Adrenal gland (tissue), 12 donors: ENCODE results near the gene FAM240A. TPM values are rescaled to one million over a fixed set of nuclear protein-coding genes. Genes with fewer than 3 reads are reported as not detected.

Experiments
- DNase-seq, 7 donors: peaks; one replicate each; pipeline ENCODE4 v3.0.0-alpha.2; 2019 to 2020
- H3K27ac ChIP-seq, 5 donors: fragments of 200-600 bp; sonication (generic) in 4 of 5; 1 replicate in 3 of 5; 2 replicates in 2 of 5; pipeline versions ENCODE4 v1.5.1 to v1.8.0; 2016 to 2020; ENCODE audit warnings: mild to moderate bottlenecking in 1 of 5
- H3K27me3 ChIP-seq: fragments of 200-600 bp; 2 replicates; pipeline ENCODE4 v1.8.0; 2021
- H3K36me3 ChIP-seq, 2 donors: fragments of 200-600 bp; replicated peaks in 1 of 2; 1 replicate in 1 of 2; 2 replicates in 1 of 2; pipeline versions ENCODE4 v1.5.1 to v1.8.0; 2018 to 2022
- H3K4me1 ChIP-seq, 2 donors: fragments of 200-600 bp; replicated peaks in 1 of 2; 1 replicate in 1 of 2; 2 replicates in 1 of 2; pipeline versions ENCODE4 v1.5.1 to v1.8.0; 2018 to 2021
- H3K4me3 ChIP-seq, 4 donors: fragments of 200-600 bp; sonication (generic) in 3 of 4; one replicate each; pipeline ENCODE4 v1.5.1; 2016 to 2018
- H3K9me3 ChIP-seq, 3 donors: fragments of 200-600 bp; sonication (generic) in 1 of 3; replicated peaks in 1 of 3; 1 replicate in 2 of 3; 2 replicates in 1 of 3; pipeline versions ENCODE4 v1.5.1 to v1.8.0; 2016 to 2021
- POLR2A ChIP-seq, 2 donors: fragments of 450-650 bp; IDR thresholded peaks; one replicate each; pipeline ENCODE4 v1.6.1; 2017; ENCODE audit warnings: antibody characterized with exemption in 2 of 2, mild to moderate bottlenecking in 2 of 2, moderate library complexity in 1 of 2
- WGBS, 4 donors: extraction: QIAGEN DNeasy Blood & Tissue Kit in 2 of 4; methylation state at CpG; one replicate each; pipeline versions ENCODE4 v1.1.5 to v1.1.7; 2013 to 2017; 5-methylcytosine and 5-hydroxymethylcytosine counted together
- intact Hi-C, 2 donors: fragments of 100-400 bp; cut with DNase I; formaldehyde crosslinking; loops; one replicate each; pipeline versions ENCODE4 v1.14.1 to v1.15.0; 2022 to 2023
- polyA plus RNA-seq, 3 donors: library from polyadenylated mRNA; stranded (reverse); fragments of 200-250 nt in 2 of 3; fragments of 350-450 nt in 1 of 3; fragmentation: Illumina TruSeq in 1 of 3; extraction: RNeasy Lipid Tissue Mini Kit (QIAGEN cat#74804) in 1 of 3; gene quantifications; one replicate each; pipeline ENCODE4 v1.2.3, GENCODE V29; 2013 to 2014
- total RNA-seq, 9 donors: library from RNA; depleted of rRNA in 4 of 9; stranded (reverse); fragments of >200 nt in 4 of 9; fragments of 120-200 nt in 1 of 9; fragmentation: NEBNext Ultra II Directional in 1 of 9; extraction: Animal tissue kit (Norgen Biotek cat#: 25700) in 1 of 9; gene quantifications; one replicate each; pipeline versions ENCODE4 v1.1.0 to v1.2.4, GENCODE V29; 2013 to 2023
- TF ChIP-seq, protein P1 (sequence below), 6 experiments: fragments of 450-650 bp in 4 of 6; fragments of 200-600 bp in 2 of 6; sonication (generic) in 1 of 6; IDR thresholded peaks; 1 replicate in 5 of 6; 2 replicates in 1 of 6; pipeline versions ENCODE4 v1.5.1 to v1.8.0; 2016 to 2021; ENCODE audit warnings: antibody characterized with exemption in 6 of 6, mild to moderate bottlenecking in 2 of 6, moderate library complexity in 1 of 6
- donor health status: healthy with polysubstance abuse.
- donor health status: Bipolar disorder and iron deficiency.
- donor health status: DM: yes; HTN: yes; CAD: no.
- donor health status: DM: no; HTN: no; CAD: no.
- donor health status: DM: no; HTN: no; CAD: no.
- donor health status: DM: yes; HTN: yes; CAD: no.

The FAM240A gene
- total and polyA plus RNA-seq, 12 donors: 0.25 TPM; not detected in 11

DNA sequence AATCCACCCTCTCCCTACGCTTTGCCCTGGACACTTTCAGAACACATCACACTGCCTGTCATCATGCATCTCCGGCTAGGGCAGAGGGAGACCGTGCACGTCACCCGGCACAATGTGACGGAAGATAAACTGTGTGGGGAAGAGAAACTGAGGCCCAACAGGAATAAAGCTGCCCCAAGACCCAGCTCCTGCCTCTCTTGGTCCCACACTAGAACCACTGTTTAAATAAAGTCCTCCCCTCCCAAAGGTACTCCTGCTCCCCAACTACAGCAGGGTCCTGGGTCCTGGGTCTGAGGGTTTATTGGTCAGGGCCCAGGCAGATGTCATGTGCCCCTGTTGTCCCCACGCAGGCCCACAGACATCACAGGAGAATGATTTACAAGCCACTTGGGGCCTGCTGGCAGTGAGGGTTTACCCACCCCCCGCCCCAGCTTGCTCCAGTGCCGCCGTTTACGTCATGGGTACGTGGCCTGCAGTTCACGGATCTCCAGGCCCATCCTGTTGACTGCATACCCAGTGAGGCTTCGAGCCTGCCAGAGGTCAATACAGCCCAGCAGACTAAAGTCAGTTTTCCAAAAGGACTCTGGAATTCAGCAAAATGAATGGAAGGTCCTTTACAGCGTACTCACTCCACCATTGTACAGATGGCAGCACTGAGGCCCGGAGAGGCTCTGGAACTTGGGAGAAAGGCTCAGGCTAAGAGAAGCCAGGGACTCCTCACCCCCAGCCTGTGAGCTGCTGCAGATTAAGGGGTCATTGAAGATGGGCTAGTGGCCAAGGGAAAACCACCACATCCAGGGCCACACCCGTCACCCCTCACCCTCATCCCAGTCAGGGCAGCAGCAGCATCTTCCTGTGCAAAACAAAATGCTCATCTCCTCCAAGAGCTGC is 57.9 kb downstream of the FAM240A start:
- Histone ChIP-seq H3K36me3 (no peaks in the 10 kb centered on the region), H3K27ac (no peak overlapping the region), H3K27me3 (no peaks in the 10 kb centered on the region), H3K4me3 (no peak overlapping the region), H3K9me3 (no peaks in the 10 kb centered on the region), H3K4me1 (no peaks in the 10 kb centered on the region)
- DNase-seq: peak in 6 of 7 donors; percentile 0 to 33 (median 7)
- no peak for TF ChIP-seq POLR2A (IDR thresholded peaks at IDR 0.05)
- TF ChIP-seq, protein P1, sequence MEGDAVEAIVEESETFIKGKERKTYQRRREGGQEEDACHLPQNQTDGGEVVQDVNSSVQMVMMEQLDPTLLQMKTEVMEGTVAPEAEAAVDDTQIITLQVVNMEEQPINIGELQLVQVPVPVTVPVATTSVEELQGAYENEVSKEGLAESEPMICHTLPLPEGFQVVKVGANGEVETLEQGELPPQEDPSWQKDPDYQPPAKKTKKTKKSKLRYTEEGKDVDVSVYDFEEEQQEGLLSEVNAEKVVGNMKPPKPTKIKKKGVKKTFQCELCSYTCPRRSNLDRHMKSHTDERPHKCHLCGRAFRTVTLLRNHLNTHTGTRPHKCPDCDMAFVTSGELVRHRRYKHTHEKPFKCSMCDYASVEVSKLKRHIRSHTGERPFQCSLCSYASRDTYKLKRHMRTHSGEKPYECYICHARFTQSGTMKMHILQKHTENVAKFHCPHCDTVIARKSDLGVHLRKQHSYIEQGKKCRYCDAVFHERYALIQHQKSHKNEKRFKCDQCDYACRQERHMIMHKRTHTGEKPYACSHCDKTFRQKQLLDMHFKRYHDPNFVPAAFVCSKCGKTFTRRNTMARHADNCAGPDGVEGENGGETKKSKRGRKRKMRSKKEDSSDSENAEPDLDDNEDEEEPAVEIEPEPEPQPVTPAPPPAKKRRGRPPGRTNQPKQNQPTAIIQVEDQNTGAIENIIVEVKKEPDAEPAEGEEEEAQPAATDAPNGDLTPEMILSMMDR (IDR thresholded peaks at IDR 0.05): no peak
- whole genome bisulfite sequencing, 4 donors: 85 to 95% (median 87%) methylated on average over 13 to 17 of the region's 17 CpGs
- intact Hi-C loops: no loop called here

- intact Hi-C loops: no loop called here
- TF ChIP-seq, protein P1 (IDR thresholded peaks at IDR 0.05): no peak
- no peak for TF ChIP-seq POLR2A (IDR thresholded peaks at IDR 0.05)
- Histone ChIP-seq H3K9me3 (no peaks in the 10 kb centered on the region), H3K27me3 (no peaks in the 10 kb centered on the region), H3K4me1 (no peaks in the 10 kb centered on the region), H3K4me3 (no peak overlapping the region), H3K36me3 (no peaks in the 10 kb centered on the region), H3K27ac (no peak overlapping the region)
- DNase-seq: peak in 5 of 7 donors; percentile 0 to 13 (median 6)
- WGBS, 4 donors: 91 to 98% (median 98%) methylated on average over 4 of the region's 4 CpGs; no CpG with 5 or more reads in 1 of the 4 donors
Measured at GRCh38 chr3:46670891-46671427, 58.6 kb downstream of the FAM240A start.

GRCh38 chr3:46671541-46672348 is 59.4 kb downstream of the FAM240A start:
- Histone ChIP-seq H3K4me1 (no peaks in the 10 kb centered on the region), H3K9me3 (no peaks in the 10 kb centered on the region), H3K4me3 (no peak overlapping the region), H3K27ac (no peak overlapping the region), H3K27me3 (no peaks in the 10 kb centered on the region), H3K36me3 (no peaks in the 10 kb centered on the region)
- DNase-seq: peak; percentile 0 to 42 (median 10)
- WGBS, 4 donors: 92 to 96% (median 93%) methylated on average over 20 to 25 of the region's 25 CpGs
- TF ChIP-seq, protein P1 (IDR thresholded peaks at IDR 0.05): no peak
- TF ChIP-seq POLR2A (IDR thresholded peaks at IDR 0.05): no peak
- intact Hi-C loops: no loop called here

GRCh38 chr3:46672349-46672695 is 60.0 kb downstream of the FAM240A start:
- 92 to 100% (median 93%) methylated on average over 5 to 6 of the region's 6 CpGs for WGBS, 4 donors
- TF ChIP-seq POLR2A (IDR thresholded peaks at IDR 0.05): no peak
- TF ChIP-seq, protein P1 (IDR thresholded peaks at IDR 0.05): no peak
- DNase-seq: peak in 2 of 7 donors; percentile 0 to 35
- intact Hi-C loops: no loop called here
- Histone ChIP-seq H3K4me3 (no peak overlapping the region), H3K4me1 (no peaks in the 10 kb centered on the region), H3K36me3 (no peaks in the 10 kb centered on the region), H3K27me3 (no peaks in the 10 kb centered on the region), H3K9me3 (no peaks in the 10 kb centered on the region), H3K27ac (no peak overlapping the region)
